Ishikawa (cell line): ENCODE results near the gene TTLL10.

Experiments used
- CEBPB ChIP-seq: IDR thresholded peaks from 2 replicates; pipeline ENCODE4 v1.6.1; 2012
- CREB1 ChIP-seq: IDR thresholded peaks from 2 replicates; pipeline ENCODE4 v1.6.1; 2012; ENCODE audit warnings: low read depth
- EGR1 ChIP-seq: IDR thresholded peaks from 2 replicates; pipeline ENCODE4 v1.6.1; 2012
- EP300 ChIP-seq: IDR thresholded peaks from 2 replicates; pipeline ENCODE4 v1.6.1; 2012; ENCODE audit warnings: borderline replicate concordance
- FOXM1 ChIP-seq: IDR thresholded peaks from 2 replicates; pipeline ENCODE4 v1.6.1; 2012; ENCODE audit warnings: low read depth, borderline replicate concordance
- MAX ChIP-seq: IDR thresholded peaks from 2 replicates; pipeline ENCODE4 v1.6.1; 2012
- NFIC ChIP-seq: IDR thresholded peaks from 2 replicates; pipeline ENCODE4 v1.6.1; 2012
- RAD21 ChIP-seq: IDR thresholded peaks from 2 replicates; pipeline ENCODE4 v1.6.1; 2012; ENCODE audit warnings: low read depth
- REST ChIP-seq: IDR thresholded peaks from 2 replicates; pipeline ENCODE4 v1.6.1; 2012; ENCODE audit warnings: low read depth, mild to moderate bottlenecking
- TAF1 ChIP-seq: IDR thresholded peaks from 2 replicates; pipeline ENCODE4 v1.6.1; 2012; ENCODE audit warnings: low read depth, mild to moderate bottlenecking
- TCF12 ChIP-seq: IDR thresholded peaks from 2 replicates; pipeline ENCODE4 v1.6.1; 2012; ENCODE audit warnings: low read depth
- TEAD4 ChIP-seq: IDR thresholded peaks from 2 replicates; pipeline ENCODE4 v1.6.1; 2012
- USF1 ChIP-seq: IDR thresholded peaks from 2 replicates; pipeline ENCODE4 v1.6.1; 2012
- YY1 ChIP-seq: IDR thresholded peaks from 2 replicates; pipeline ENCODE4 v1.6.1; 2012; ENCODE audit warnings: low read depth
- ZBTB7A ChIP-seq: IDR thresholded peaks from 2 replicates; pipeline ENCODE4 v1.6.1; 2012; ENCODE audit warnings: low read depth

The TTLL10 gene

GRCh38 chr1:1183833-1184775, 10.4 kb downstream of the TTLL10 start:
- no peak for TF ChIP-seq REST
- TF ChIP-seq USF1: no peak
- TF ChIP-seq TAF1: no peak
- no peak for TF ChIP-seq ZBTB7A
- no peak for TF ChIP-seq EGR1
- TF ChIP-seq EP300: no peak
- no peak for TF ChIP-seq TCF12
- TF ChIP-seq FOXM1: no peak
- TF ChIP-seq MAX: no peak
- no peak for TF ChIP-seq CREB1
- no peak for TF ChIP-seq RAD21
- TF ChIP-seq NFIC: no peak
- no peak for TF ChIP-seq YY1
- no peak for TF ChIP-seq CEBPB

GRCh38 chr1:1185101-1185765, 11.6 kb downstream of the TTLL10 start:
- TF ChIP-seq USF1: no peak
- TF ChIP-seq EGR1: peak; percentile 95

- TF ChIP-seq YY1 (no peak), CEBPB (no peak), USF1 (no peak), TCF12 (no peak), ZBTB7A (no peak), REST (no peak), TAF1 (no peak), MAX (no peak), NFIC (no peak)
These were observed 14.3 kb downstream of the TTLL10 start for GRCh38 chr1:1187938-1188337.

GRCh38 chr1:1189111-1189510, 15.4 kb downstream of the TTLL10 start:
- TF ChIP-seq CREB1: no peak

GRCh38 chr1:1191734-1192133, 18.1 kb downstream of the TTLL10 start:
- TF ChIP-seq NFIC (no peak), TAF1 (no peak), REST (no peak), TEAD4 (no peak), USF1 (no peak), MAX (no peak), YY1 (no peak), RAD21 (no peak), FOXM1 (no peak), EP300 (no peak), ZBTB7A (no peak), CREB1 (no peak), EGR1 (no peak)
